ENCODE data around the gene CBX1.

DNA sequence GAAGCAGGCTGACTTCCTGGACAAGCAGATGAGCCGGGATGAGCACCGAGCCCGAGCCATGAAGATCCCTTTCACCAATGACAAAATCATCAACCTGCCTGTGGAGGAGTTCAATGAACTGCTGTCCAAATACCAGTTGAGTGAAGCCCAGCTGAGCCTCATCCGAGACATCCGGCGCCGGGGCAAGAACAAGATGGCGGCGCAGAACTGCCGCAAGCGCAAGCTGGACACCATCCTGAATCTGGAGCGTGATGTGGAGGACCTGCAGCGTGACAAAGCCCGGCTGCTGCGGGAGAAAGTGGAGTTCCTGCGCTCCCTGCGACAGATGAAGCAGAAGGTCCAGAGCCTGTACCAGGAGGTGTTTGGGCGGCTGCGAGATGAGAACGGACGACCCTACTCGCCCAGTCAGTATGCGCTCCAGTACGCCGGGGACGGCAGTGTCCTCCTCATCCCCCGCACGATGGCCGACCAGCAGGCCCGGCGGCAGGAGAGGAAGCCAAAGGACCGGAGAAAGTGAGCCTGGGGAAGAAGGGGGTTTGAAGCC is 42.1 kb downstream of the CBX1 start:
- TF ChIP-seq POLR2A (IDR thresholded peaks at IDR 0.05; ENCODE audit: low read length) (no peak), GATA1 (IDR thresholded peaks at IDR 0.05; ENCODE audit: low read depth, low read length) (no peak)
